Adrenal gland (tissue), 12 donors: ENCODE measurements around the gene TMSB4X. TPM values are rescaled to one million over a fixed set of nuclear protein-coding genes. Genes with fewer than 3 reads are reported as not detected.

Experiments
- DNase-seq, 7 donors: peaks; one replicate each; pipeline ENCODE4 v3.0.0-alpha.2; 2019 to 2020
- H3K27ac ChIP-seq, 5 donors: fragments of 200-600 bp; sonication (generic) in 4 of 5; 1 replicate in 3 of 5; 2 replicates in 2 of 5; pipeline versions ENCODE4 v1.5.1 to v1.8.0; 2016 to 2020; ENCODE audit warnings: mild to moderate bottlenecking in 1 of 5
- H3K27me3 ChIP-seq: fragments of 200-600 bp; 2 replicates; pipeline ENCODE4 v1.8.0; 2021
- H3K36me3 ChIP-seq, 2 donors: fragments of 200-600 bp; replicated peaks in 1 of 2; 1 replicate in 1 of 2; 2 replicates in 1 of 2; pipeline versions ENCODE4 v1.5.1 to v1.8.0; 2018 to 2022
- H3K4me1 ChIP-seq, 2 donors: fragments of 200-600 bp; replicated peaks in 1 of 2; 1 replicate in 1 of 2; 2 replicates in 1 of 2; pipeline versions ENCODE4 v1.5.1 to v1.8.0; 2018 to 2021
- H3K4me3 ChIP-seq, 4 donors: fragments of 200-600 bp; sonication (generic) in 3 of 4; one replicate each; pipeline ENCODE4 v1.5.1; 2016 to 2018
- H3K9me3 ChIP-seq, 3 donors: fragments of 200-600 bp; sonication (generic) in 1 of 3; replicated peaks in 1 of 3; 1 replicate in 2 of 3; 2 replicates in 1 of 3; pipeline versions ENCODE4 v1.5.1 to v1.8.0; 2016 to 2021
- CTCF ChIP-seq, 6 experiments: fragments of 450-650 bp in 4 of 6; fragments of 200-600 bp in 2 of 6; sonication (generic) in 1 of 6; IDR thresholded peaks; 1 replicate in 5 of 6; 2 replicates in 1 of 6; pipeline versions ENCODE4 v1.5.1 to v1.8.0; 2016 to 2021; ENCODE audit warnings: antibody characterized with exemption in 6 of 6, mild to moderate bottlenecking in 2 of 6, moderate library complexity in 1 of 6
- POLR2A ChIP-seq, 2 donors: fragments of 450-650 bp; IDR thresholded peaks; one replicate each; pipeline ENCODE4 v1.6.1; 2017; ENCODE audit warnings: antibody characterized with exemption in 2 of 2, mild to moderate bottlenecking in 2 of 2, moderate library complexity in 1 of 2
- WGBS, 4 donors: extraction: QIAGEN DNeasy Blood & Tissue Kit in 2 of 4; methylation state at CpG; one replicate each; pipeline versions ENCODE4 v1.1.5 to v1.1.7; 2013 to 2017; 5-methylcytosine and 5-hydroxymethylcytosine counted together
- intact Hi-C, 2 donors: fragments of 100-400 bp; cut with DNase I; formaldehyde crosslinking; loops; one replicate each; pipeline versions ENCODE4 v1.14.1 to v1.15.0; 2022 to 2023
- polyA plus RNA-seq, 3 donors: library from polyadenylated mRNA; stranded (reverse); fragments of 200-250 nt in 2 of 3; fragments of 350-450 nt in 1 of 3; fragmentation: Illumina TruSeq in 1 of 3; extraction: RNeasy Lipid Tissue Mini Kit (QIAGEN cat#74804) in 1 of 3; gene quantifications; one replicate each; pipeline ENCODE4 v1.2.3, GENCODE V29; 2013 to 2014
- total RNA-seq, 9 donors: library from RNA; depleted of rRNA in 4 of 9; stranded (reverse); fragments of >200 nt in 4 of 9; fragments of 120-200 nt in 1 of 9; fragmentation: NEBNext Ultra II Directional in 1 of 9; extraction: Animal tissue kit (Norgen Biotek cat#: 25700) in 1 of 9; gene quantifications; one replicate each; pipeline versions ENCODE4 v1.1.0 to v1.2.4, GENCODE V29; 2013 to 2023
- donor health status: healthy with polysubstance abuse.
- donor health status: Bipolar disorder and iron deficiency.
- donor health status: DM: yes; HTN: yes; CAD: no.
- donor health status: DM: no; HTN: no; CAD: no.
- donor health status: DM: no; HTN: no; CAD: no.
- donor health status: DM: yes; HTN: yes; CAD: no.

TMSB4X gene
- total and polyA plus RNA-seq, 12 donors, result 1,180 to 9,144 (median 3,958) TPM

- intact Hi-C loops, result no loop called here
- no peak overlapping the region for H3K27ac ChIP-seq
These were observed 7.0 kb downstream of the TMSB4X start for GRCh38 chrX:12981880-12982279.

GRCh38 chrX:12984603-12985319, 9.9 kb downstream of the TMSB4X start:
- Histone ChIP-seq H3K4me3 (no peak overlapping the region), H3K27ac (no peak overlapping the region), H3K27me3 (no peaks in the 10 kb centered on the region), H3K36me3 (no peaks in the 10 kb centered on the region), H3K9me3 (no peaks in the 10 kb centered on the region), H3K4me1 (peaks cover 7% of the 10 kb centered on the region in 2 donors)
- intact Hi-C loops, result no loop called here
- 18 to 45% (median 36%) methylated on average over 5 of the region's 5 CpGs for WGBS, 4 donors
- TF ChIP-seq POLR2A (IDR thresholded peaks at IDR 0.05) (no peak), CTCF (IDR thresholded peaks at IDR 0.05) (no peak)
- DNase-seq, result no peak

More at GRCh38 chrX:12981880-12982279, 7.0 kb downstream of the TMSB4X start:
- H3K36me3 ChIP-seq, result no peaks in the 10 kb centered on the region
- H3K4me1 ChIP-seq, result peaks cover 7% of the 10 kb centered on the region in 2 donors
- WGBS, 4 donors, result 64 to 69% (median 65%) methylated on average over 3 of the region's 3 CpGs
- no peak for TF ChIP-seq POLR2A (IDR thresholded peaks at IDR 0.05)
- TF ChIP-seq CTCF (IDR thresholded peaks at IDR 0.05), result no peak
- DNase-seq, result no peak
- H3K27me3 ChIP-seq, result no peaks in the 10 kb centered on the region
- no peaks in the 10 kb centered on the region for H3K9me3 ChIP-seq
- no peak overlapping the region for H3K4me3 ChIP-seq

GRCh38 chrX:12985331-12985730, 10.4 kb downstream of the TMSB4X start:
- no peak for DNase-seq
- TF ChIP-seq CTCF (IDR thresholded peaks at IDR 0.05), result no peak
- Histone ChIP-seq H3K27me3 (no peaks in the 10 kb centered on the region), H3K4me3 (no peak overlapping the region), H3K9me3 (no peaks in the 10 kb centered on the region), H3K4me1 (peaks cover 7% of the 10 kb centered on the region in 2 donors), H3K36me3 (no peaks in the 10 kb centered on the region), H3K27ac (no peak overlapping the region)
- WGBS, 4 donors, result 75 to 93% (median 88%) methylated on average over 1 of the region's 1 CpG
- intact Hi-C loops, result no loop called here

GRCh38 chrX:12986164-12986779, 11.4 kb downstream of the TMSB4X start:
- H3K9me3 ChIP-seq, result no peaks in the 10 kb centered on the region
- 68 to 79% (median 73%) methylated on average over 4 of the region's 4 CpGs for WGBS, 4 donors
- DNase-seq, result no peak
- H3K36me3 ChIP-seq, result no peaks in the 10 kb centered on the region
- H3K4me3 ChIP-seq, result no peak overlapping the region
- H3K27me3 ChIP-seq, result no peaks in the 10 kb centered on the region
- TF ChIP-seq CTCF (IDR thresholded peaks at IDR 0.05) (no peak), POLR2A (IDR thresholded peaks at IDR 0.05) (no peak)
- H3K27ac ChIP-seq, result no peak overlapping the region
- intact Hi-C loops, result no loop called here
- peaks cover 7% of the 10 kb centered on the region in 2 donors for H3K4me1 ChIP-seq
